Measurements from ENCODE around the gene FKRP.
A peak's percentile ranks its signal among the peaks of the same experiment; 100 is the strongest.

FKRP gene

GRCh38 chr19:46718157-46718933 is 27.5 kb upstream of the FKRP start:
- peaks cover 16% of the 10 kb centered on the region for H4K20me1 ChIP-seq (ENCODE audit: insufficient read depth, low read length, poor library complexity, severe bottlenecking)
- H3K79me2 ChIP-seq (ENCODE audit: insufficient read depth, low read length) = peaks cover 37% of the 10 kb centered on the region
- H3K4me3 ChIP-seq (ENCODE audit: low read length, poor library complexity, severe bottlenecking) = peak overlapping the region; percentile 85
- H3K4me1 ChIP-seq (ENCODE audit: insufficient read depth, low read length, poor library complexity, severe bottlenecking) = peaks cover 69% of the 10 kb centered on the region
- H3K9me2 ChIP-seq (replicated peaks; ENCODE audit: low read depth, low read length) = no peaks in the 10 kb centered on the region
- no peak for TF ChIP-seq EZH2phosphoT487 (IDR thresholded peaks at IDR 0.05; ENCODE audit: borderline replicate concordance)
- TF ChIP-seq, protein P1, sequence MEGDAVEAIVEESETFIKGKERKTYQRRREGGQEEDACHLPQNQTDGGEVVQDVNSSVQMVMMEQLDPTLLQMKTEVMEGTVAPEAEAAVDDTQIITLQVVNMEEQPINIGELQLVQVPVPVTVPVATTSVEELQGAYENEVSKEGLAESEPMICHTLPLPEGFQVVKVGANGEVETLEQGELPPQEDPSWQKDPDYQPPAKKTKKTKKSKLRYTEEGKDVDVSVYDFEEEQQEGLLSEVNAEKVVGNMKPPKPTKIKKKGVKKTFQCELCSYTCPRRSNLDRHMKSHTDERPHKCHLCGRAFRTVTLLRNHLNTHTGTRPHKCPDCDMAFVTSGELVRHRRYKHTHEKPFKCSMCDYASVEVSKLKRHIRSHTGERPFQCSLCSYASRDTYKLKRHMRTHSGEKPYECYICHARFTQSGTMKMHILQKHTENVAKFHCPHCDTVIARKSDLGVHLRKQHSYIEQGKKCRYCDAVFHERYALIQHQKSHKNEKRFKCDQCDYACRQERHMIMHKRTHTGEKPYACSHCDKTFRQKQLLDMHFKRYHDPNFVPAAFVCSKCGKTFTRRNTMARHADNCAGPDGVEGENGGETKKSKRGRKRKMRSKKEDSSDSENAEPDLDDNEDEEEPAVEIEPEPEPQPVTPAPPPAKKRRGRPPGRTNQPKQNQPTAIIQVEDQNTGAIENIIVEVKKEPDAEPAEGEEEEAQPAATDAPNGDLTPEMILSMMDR (conservative IDR thresholded peaks at IDR 0.05; ENCODE audit: low read length) = no peak
- no peak overlapping the region for H2AFZ ChIP-seq (ENCODE audit: low read length)
- peaks cover 14% of the 10 kb centered on the region for H3F3A ChIP-seq (ENCODE audit: low read depth)
- no peaks in the 10 kb centered on the region for H3K9me3 ChIP-seq (ENCODE audit: insufficient read depth, low read depth, low read length)
- H3K27me3 ChIP-seq (ENCODE audit: insufficient read depth, low read length, poor library complexity, severe bottlenecking) = peaks cover 8% of the 10 kb centered on the region
- H3K4me2 ChIP-seq (ENCODE audit: low read depth, low read length, poor library complexity, severe bottlenecking) = peak overlapping the region; percentile 100
- H3K36me3 ChIP-seq (ENCODE audit: insufficient read depth, low read length) = peaks cover 35% of the 10 kb centered on the region; the same call in 1 of the 2 replicates
- peak overlapping the region; percentile 100 for H3K9ac ChIP-seq (ENCODE audit: low read depth, low read length, poor library complexity, severe bottlenecking)

DNA sequence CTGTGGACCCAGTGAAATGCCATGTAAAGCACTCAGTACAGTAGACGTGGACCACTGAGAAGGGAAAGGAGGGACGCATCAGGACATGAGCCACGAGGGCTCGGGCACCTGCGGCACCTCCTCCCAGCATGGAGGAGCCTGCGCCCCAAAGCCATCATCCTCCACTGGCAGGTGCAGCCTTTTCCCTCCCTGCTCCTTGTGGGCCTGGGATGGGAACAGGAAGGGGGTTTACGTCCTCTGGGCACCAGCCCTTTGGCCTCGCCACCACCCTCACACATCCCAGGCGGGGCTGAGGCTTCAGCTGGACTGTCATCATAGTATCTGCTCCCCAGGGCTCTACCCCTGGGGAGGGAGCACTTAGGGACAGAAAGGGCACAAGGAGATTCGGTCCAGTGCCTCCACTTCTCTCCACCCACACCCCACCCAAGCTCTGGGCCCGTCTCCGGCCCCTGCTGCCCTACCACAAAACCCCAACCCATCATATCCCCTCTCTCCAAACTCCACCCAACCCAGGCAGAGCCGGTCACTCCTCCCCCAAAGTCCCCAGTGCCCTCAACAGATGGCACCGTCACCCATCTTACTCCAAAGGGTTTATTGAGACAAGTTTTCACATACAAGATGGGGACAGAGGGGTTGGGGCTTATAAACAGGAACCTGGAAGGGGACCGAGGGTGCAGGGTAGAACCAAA is 26.8 kb upstream of the FKRP start:
- peak overlapping the region; percentile 100 for H3K9ac ChIP-seq (ENCODE audit: low read depth, low read length, poor library complexity, severe bottlenecking)
- no peaks in the 10 kb centered on the region for H3K9me2 ChIP-seq (replicated peaks; ENCODE audit: low read depth, low read length)
- peaks cover 13% of the 10 kb centered on the region for H4K20me1 ChIP-seq (ENCODE audit: insufficient read depth, low read length, poor library complexity, severe bottlenecking)
- no peak overlapping the region for H2AFZ ChIP-seq (ENCODE audit: low read length)
- peaks cover 11% of the 10 kb centered on the region for H3F3A ChIP-seq (ENCODE audit: low read depth)
- peaks cover 8% of the 10 kb centered on the region for H3K27me3 ChIP-seq (ENCODE audit: insufficient read depth, low read length, poor library complexity, severe bottlenecking)
- TF ChIP-seq, protein P1 (conservative IDR thresholded peaks at IDR 0.05; ENCODE audit: low read length) = no peak
- no peak for TF ChIP-seq EZH2phosphoT487 (IDR thresholded peaks at IDR 0.05; ENCODE audit: borderline replicate concordance)
- H3K4me1 ChIP-seq (ENCODE audit: insufficient read depth, low read length, poor library complexity, severe bottlenecking) = peaks cover 72% of the 10 kb centered on the region
- H3K36me3 ChIP-seq (ENCODE audit: insufficient read depth, low read length) = peaks cover 40% of the 10 kb centered on the region; the same call in 1 of the 2 replicates
- H3K4me3 ChIP-seq (ENCODE audit: low read length, poor library complexity, severe bottlenecking) = peak overlapping the region; percentile 85
- peak overlapping the region; percentile 100 for H3K4me2 ChIP-seq (ENCODE audit: low read depth, low read length, poor library complexity, severe bottlenecking)
- H3K79me2 ChIP-seq (ENCODE audit: insufficient read depth, low read length) = peaks cover 35% of the 10 kb centered on the region
- H3K9me3 ChIP-seq (ENCODE audit: insufficient read depth, low read depth, low read length) = no peaks in the 10 kb centered on the region

- Histone ChIP-seq H2AFZ (ENCODE audit: low read length) (no peak overlapping the region), H3K4me1 (ENCODE audit: insufficient read depth, low read length, poor library complexity, severe bottlenecking) (peaks cover 68% of the 10 kb centered on the region), H3K79me2 (ENCODE audit: insufficient read depth, low read length) (peaks cover 30% of the 10 kb centered on the region), H3K27me3 (ENCODE audit: insufficient read depth, low read length, poor library complexity, severe bottlenecking) (peaks cover 8% of the 10 kb centered on the region), H3K9me3 (ENCODE audit: insufficient read depth, low read depth, low read length) (no peaks in the 10 kb centered on the region), H3K36me3 (ENCODE audit: insufficient read depth, low read length) (peaks cover 48% of the 10 kb centered on the region; the same call in 1 of the 2 replicates), H4K20me1 (ENCODE audit: insufficient read depth, low read length, poor library complexity, severe bottlenecking) (peaks cover 13% of the 10 kb centered on the region), H3F3A (ENCODE audit: low read depth) (peaks cover 11% of the 10 kb centered on the region), H3K9ac (ENCODE audit: low read depth, low read length, poor library complexity, severe bottlenecking) (peak overlapping the region; percentile 100), H3K4me2 (ENCODE audit: low read depth, low read length, poor library complexity, severe bottlenecking) (peak overlapping the region; percentile 100), H3K9me2 (replicated peaks; ENCODE audit: low read depth, low read length) (no peaks in the 10 kb centered on the region), H3K4me3 (ENCODE audit: low read length, poor library complexity, severe bottlenecking) (peak overlapping the region; percentile 85)
- TF ChIP-seq, protein P1 (conservative IDR thresholded peaks at IDR 0.05; ENCODE audit: low read length) = no peak
- TF ChIP-seq EZH2phosphoT487 (IDR thresholded peaks at IDR 0.05; ENCODE audit: borderline replicate concordance) = no peak
These were observed 26.0 kb upstream of the FKRP start for GRCh38 chr19:46719629-46720502.

Measured in Loucy (cell line).